GM12864 (cell line): Measurements from ENCODE around the gene ADAMTS10.

Source experiments
- DNase-seq: peaks from one replicate; pipeline ENCODE4 v3.0.0-alpha.2; 2011; ENCODE audit warnings: low read depth
- H3K4me3 ChIP-seq: 2 replicates; pipeline ENCODE4 v1.5.1; 2011; ENCODE audit warnings: mild to moderate bottlenecking, low read depth, low read length, control low read depth
- CTCF ChIP-seq: IDR thresholded peaks from 2 replicates; pipeline ENCODE4 v1.5.1; 2011; ENCODE audit warnings: low read depth, mild to moderate bottlenecking, moderate library complexity, low read length, control low read depth, inconsistent platforms; ENCODE audit errors: missing control alignments

The ADAMTS10 gene

GRCh38 chr19:8643860-8644653 lies 33.5 kb upstream of the ADAMTS10 start:
- no peak for DNase-seq
- H3K4me3 ChIP-seq, result no peak overlapping the region
- TF ChIP-seq CTCF, result no peak

DNA sequence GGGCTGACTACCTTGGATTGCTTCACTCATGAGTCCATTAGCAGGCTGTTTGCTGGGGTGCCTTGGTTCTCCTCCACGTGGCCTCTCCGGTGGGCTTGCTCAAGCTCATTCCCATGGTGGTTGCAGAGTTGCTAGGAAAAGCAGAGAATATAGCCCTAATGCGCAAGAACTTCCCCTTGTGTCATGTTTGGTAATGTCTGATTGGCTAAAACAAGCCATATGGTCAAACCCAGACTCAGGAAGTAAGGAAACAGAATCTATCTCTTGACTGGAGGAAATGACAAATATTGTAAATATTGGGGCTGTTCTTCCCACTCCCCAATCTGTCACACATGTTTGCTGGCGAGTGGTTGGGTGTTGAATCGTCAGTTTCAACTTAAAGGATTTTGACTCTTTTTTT lies 32.0 kb upstream of the ADAMTS10 start:
- no peak for DNase-seq
- TF ChIP-seq CTCF, result no peak
- no peak overlapping the region for H3K4me3 ChIP-seq

DNA sequence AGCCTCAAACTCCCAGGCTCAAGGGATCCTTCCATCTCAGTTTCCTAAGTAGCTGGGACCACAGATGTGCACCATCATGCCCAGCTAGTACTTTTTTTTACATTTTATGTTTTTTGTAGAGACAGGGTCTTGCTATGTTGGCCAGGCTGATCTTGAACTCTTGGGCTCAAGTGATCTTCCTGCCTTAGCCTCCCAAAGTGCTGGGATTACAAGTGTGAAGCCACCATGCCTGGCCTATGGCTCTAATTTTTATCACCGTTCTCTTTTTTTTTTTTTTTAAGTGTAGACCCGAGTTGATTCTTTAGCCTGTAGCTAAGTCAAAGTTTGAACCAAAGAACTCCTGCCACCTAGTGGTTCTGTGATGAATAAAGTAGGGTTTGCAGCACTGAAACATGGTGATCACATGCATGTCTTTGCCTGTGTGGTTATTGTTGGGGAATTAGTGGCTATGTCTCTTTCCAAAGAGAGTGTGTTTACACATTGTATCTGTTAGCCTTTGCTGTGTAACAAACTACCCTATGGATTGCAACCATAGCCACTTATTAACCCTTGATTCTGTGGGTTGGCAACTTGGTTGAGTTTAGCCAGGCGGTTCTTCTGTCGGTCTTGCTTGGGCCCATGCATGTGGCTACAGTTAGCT lies 31.5 kb upstream of the ADAMTS10 start:
- no peak for DNase-seq
- no peak overlapping the region for H3K4me3 ChIP-seq
- TF ChIP-seq CTCF, result peak; percentile 42

- no peak for DNase-seq
- no peak for TF ChIP-seq CTCF
- no peak overlapping the region for H3K4me3 ChIP-seq
Measured at GRCh38 chr19:8641221-8641907, 30.8 kb upstream of the ADAMTS10 start.

- no peak overlapping the region for H3K4me3 ChIP-seq
- no peak for DNase-seq
- TF ChIP-seq CTCF, result no peak
Measured at GRCh38 chr19:8640402-8641004, 30.0 kb upstream of the ADAMTS10 start.

DNA sequence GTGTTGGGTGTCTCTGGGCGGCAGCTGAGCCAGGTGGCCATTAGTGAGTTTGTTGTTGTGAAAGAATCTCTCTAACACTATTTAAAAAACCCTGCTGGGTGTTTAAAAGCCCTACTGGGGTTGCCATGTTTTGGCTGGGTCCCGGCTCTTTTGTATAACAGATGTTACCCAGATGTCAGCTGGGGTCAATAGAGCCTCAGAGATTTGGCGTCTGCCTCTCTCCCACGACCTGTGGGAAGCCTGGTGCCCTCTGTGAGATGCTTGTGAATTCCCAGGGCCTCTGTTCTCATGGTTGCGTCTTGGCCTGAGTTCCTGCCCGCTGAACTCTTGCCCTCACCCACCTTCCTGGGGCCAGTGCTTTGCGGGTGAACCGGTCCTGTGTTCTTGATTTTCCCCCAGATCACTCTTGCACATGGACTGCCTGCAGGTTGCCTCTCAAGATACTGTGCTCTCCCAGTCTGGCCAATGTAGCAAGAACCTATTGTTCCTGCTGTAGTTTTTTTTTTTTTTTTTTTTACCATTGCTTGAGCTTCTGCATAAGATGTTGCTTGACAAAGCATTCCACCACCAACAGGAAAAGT lies 29.4 kb upstream of the ADAMTS10 start:
- no peak for TF ChIP-seq CTCF

More for the DNA sequence above, 29.4 kb upstream of the ADAMTS10 start:
- DNase-seq, result no peak
- H3K4me3 ChIP-seq, result no peak overlapping the region
